ENCODE results near the gene PIGB. TPM values are rescaled to one million over a fixed set of nuclear protein-coding genes. Genes with fewer than 3 reads are reported as not detected.
"Not testable (repeated sequence)": the region's sequence is repeated elsewhere in the genome, so short reads cannot be mapped to it uniquely, and the experiment has no call there.

Gene PIGB
- total RNA-seq, 1 experiment from 2014 or later: 12.8 TPM

DNA sequence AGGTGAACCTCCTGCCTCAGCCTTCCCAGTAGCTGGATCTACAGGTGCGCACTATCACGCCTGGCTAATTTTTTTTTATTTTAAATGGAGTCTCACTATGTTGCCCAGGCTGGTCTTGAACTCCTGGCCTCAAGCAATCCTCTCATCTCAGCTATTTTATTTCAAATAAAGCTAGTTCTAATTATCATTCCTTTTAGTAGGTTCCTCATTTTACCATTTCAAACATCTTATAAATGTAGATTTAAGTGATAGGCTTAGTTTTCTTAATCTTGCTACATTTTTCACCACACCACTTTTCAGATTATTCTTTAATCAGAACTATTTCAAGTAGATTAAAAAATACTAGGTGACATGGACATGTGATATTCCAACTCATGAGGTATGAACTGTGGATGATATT, 30.3 kb downstream of the PIGB start:
- H3K9me3 ChIP-seq: no peaks in the 10 kb centered on the region
- H3K27me3 ChIP-seq: no peaks in the 10 kb centered on the region
- no peak overlapping the region for H3K4me3 ChIP-seq
- peaks cover 10% of the 10 kb centered on the region for H3K36me3 ChIP-seq
- DNase-seq: no peak

DNA sequence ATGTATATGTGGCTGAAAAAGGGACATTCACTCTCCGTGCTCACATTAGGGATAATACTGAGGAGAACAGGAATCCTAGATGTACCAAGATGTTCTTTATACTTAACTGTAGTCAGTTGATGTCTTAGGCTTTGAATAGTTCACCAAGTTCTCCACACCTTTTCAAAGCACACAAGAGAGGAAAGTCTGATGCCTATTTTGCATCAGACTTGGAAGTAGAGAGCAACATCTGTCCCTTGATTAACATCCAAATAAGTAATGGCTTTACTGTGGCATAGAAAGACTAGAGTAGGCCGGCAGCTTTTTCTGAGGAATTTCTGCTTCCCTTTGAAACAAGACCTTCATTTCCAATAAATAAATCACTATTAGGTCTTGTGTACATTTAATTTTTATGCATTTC, 34.0 kb downstream of the PIGB start:
- DNase-seq: no peak
- no peaks in the 10 kb centered on the region for H3K27me3 ChIP-seq
- H3K9me3 ChIP-seq: no peaks in the 10 kb centered on the region
- H3K36me3 ChIP-seq: peaks cover 8% of the 10 kb centered on the region
- no peak overlapping the region for H3K4me3 ChIP-seq

DNA sequence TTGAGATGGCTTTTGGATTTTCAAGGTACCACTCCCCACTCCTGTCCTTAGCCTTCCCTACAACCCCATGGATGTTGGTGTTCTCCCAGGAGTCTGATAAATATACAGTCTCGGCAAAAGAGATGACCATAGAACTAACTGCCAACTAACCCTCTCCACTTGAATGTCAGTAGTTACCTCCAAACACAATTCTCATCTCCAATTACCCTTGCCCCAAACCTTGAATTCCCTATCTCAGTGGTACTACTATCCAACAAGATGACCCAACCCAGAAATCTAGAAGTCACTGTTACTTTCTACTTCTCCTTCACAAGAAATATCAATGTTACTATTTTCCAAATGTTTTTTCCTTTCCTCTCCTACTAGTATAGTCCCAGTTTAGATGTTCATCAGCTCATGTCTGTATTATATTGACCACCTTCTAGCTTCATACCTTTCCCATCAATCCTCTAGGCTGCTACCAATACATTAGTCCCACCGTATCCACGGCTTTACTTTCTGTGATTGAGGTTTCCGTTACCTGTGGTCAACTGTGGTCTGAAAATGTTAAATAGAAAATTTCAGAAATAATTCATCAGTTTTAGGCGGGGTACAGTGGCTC, 38.1 kb downstream of the PIGB start:
- Histone ChIP-seq H3K9me3 (no peaks in the 10 kb centered on the region), H3K27me3 (no peaks in the 10 kb centered on the region), H3K4me3 (no peak overlapping the region), H3K36me3 (peaks cover 3% of the 10 kb centered on the region)
- DNase-seq: no peak

DNA sequence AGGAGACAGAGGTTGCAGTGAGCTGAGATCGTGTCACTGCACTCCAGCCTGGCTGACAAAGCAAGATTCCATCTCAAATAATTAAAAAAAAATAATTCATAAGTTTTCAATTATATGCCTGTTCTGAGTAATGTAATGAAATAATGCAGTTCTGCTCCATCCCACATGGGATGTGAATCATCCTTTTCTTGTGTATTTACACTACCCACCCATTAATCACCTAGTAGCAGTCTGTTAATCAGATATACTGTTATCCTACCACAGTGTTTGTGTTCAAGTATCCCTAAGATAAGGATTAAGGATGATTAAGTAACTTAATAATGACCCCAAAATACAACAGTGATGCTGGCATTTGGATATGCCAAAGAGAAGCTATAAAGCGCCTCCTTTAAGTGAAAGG, 38.8 kb downstream of the PIGB start:
- Histone ChIP-seq H3K9me3 (no peaks in the 10 kb centered on the region), H3K4me3 (no peak overlapping the region), H3K27me3 (no peaks in the 10 kb centered on the region), H3K36me3 (peaks cover 3% of the 10 kb centered on the region)
- DNase-seq: no peak

DNA sequence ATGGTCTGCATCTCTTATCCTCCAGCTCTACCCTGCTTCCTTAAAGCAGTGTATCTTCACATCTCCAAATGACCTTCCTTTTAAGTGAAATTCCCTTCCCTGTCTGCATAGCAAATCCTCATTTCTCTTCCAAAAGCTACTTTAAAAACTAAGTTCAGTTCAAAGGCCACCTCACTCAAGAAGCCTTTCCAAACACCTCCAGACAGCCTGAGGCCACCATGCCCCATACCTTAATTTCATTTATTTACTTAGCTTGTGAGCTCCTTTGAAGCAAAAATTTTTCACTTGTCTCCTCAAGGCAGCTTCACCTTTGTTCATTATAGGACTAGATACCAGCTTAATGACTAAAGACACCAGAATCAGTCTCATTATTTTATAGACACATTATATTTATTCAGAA, 39.4 kb downstream of the PIGB start:
- no peaks in the 10 kb centered on the region for H3K36me3 ChIP-seq
- no peaks in the 10 kb centered on the region for H3K27me3 ChIP-seq
- H3K9me3 ChIP-seq: no peaks in the 10 kb centered on the region
- H3K4me3 ChIP-seq: no peak overlapping the region
- no peak for DNase-seq

DNA sequence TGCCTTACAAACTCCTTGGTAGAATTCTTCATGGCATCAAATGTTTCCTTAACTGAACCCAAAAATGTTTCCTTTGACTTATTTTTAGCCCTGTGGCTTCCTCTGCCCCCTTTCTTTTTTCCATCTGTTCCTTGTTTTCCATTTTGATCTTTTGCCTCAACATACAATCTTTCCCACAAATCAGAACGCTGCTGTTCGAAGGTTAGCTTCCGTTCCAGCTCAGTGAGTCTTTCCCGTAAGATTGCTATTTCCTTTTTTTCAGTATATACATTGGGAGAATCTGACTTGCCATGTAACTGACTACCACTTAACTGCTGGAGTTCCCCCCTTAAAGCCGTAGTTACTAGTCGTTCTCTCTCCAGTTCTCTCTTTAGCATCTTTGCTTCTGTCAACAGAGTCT, 41.2 kb downstream of the PIGB start:
- Histone ChIP-seq H3K36me3 (no peaks in the 10 kb centered on the region), H3K4me3 (no peak overlapping the region), H3K9me3 (no peaks in the 10 kb centered on the region), H3K27me3 (no peaks in the 10 kb centered on the region)
- DNase-seq: no peak

DNA sequence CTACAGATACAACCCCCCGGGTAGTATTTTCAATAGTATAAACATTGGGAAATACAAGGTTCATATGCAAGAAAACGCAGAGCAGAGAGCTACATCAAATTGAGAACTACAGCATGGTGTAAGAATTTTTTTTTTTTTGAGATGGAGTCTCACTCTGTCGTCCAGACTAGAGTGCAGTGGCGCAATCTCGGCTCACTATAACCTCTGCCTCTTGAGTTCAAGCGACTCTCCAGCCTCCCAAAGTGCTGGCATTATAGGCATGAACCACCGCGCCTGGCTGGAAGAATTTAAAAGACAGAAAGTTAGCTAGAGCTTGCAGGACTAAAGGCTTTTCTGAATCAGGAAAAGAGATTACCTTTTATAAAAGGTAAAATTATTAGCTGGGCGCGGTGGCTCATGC, 42.0 kb downstream of the PIGB start:
- Histone ChIP-seq H3K36me3 (no peaks in the 10 kb centered on the region), H3K27me3 (no peaks in the 10 kb centered on the region), H3K9me3 (no peaks in the 10 kb centered on the region), H3K4me3 (no peak overlapping the region)
- no peak for DNase-seq

DNA sequence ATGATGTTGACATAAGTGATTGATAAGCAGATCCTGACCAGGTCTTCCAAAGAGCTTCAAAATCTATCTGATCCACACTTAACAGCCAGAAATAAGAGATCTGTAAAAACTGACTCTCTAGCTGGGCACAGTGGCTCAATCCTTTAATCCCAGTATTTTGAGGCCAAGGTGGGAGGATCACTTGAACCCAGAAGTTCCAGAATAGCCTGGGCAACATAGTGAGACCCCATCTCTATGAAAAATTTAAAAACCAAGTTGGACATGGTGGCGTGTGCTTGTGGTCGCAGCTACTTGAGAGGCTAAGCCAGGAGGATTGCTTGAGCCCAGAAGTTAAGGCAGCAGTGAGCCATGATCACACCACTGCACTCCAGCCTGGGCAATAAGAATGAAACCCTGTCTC, 43.6 kb downstream of the PIGB start:
- DNase-seq: no peak
- Histone ChIP-seq H3K36me3 (no peaks in the 10 kb centered on the region), H3K27me3 (no peaks in the 10 kb centered on the region), H3K9me3 (no peaks in the 10 kb centered on the region), H3K4me3 (no peak overlapping the region)

DNA sequence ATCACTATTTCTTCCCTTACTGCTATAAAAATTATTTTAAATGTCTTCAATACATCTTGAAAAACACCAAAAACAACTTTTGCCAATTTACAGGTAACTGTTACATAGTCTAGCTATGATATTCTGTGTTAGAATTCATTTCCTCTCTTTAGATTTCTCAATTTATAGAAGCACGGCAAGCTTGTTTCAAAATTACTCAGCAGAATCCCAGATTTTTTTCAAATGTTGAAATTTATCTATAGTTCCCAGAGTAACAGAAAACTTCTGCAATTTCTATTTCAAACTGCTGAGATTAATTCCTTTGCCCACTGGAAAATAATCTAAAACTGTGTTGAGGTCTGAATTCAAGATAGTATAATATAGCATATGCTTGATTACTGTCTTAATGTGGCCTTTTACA, 48.0 kb downstream of the PIGB start:
- Histone ChIP-seq H3K4me3 (no peak overlapping the region), H3K9me3 (no peaks in the 10 kb centered on the region), H3K27me3 (no peaks in the 10 kb centered on the region), H3K36me3 (no peaks in the 10 kb centered on the region)
- no peak for DNase-seq

DNA sequence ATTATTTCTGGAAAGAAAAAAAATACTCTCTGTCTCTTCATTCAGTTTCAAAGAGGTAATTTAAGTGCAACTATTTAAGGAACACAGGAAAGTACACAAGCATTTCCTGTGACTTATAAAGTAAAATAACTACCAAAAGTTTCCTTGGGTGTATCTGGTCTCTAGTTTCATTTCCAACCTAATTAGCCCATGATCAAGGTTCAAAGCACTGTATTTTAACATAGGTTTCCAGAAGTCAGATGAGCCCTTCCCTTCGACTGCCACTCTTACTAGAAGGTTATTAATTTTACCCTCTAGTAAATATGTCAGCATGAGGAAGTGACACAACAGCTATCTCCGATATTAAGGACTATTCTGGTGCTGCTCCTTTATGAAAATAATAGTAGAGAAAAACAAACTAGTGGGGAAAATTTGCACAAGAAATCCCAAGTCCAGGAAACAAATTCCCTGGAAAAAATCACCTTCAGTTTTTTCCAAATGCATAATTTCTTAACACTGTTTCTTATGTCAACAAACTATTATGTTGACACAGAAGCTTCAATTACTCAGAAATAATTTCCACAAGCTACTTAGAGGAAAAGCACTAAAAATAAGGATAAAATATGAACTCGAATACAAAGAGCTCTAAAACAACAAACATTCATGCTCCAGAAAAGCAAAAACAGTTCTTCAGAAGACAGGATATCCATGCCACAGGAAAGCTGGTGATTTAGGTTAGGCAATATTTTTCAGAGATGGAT, 53.8 kb downstream of the PIGB start:
- Histone ChIP-seq H3K36me3 (no peaks in the 10 kb centered on the region), H3K9me3 (no peaks in the 10 kb centered on the region), H3K4me3 (no peak overlapping the region), H3K27me3 (no peaks in the 10 kb centered on the region)
- no peak for DNase-seq

DNA sequence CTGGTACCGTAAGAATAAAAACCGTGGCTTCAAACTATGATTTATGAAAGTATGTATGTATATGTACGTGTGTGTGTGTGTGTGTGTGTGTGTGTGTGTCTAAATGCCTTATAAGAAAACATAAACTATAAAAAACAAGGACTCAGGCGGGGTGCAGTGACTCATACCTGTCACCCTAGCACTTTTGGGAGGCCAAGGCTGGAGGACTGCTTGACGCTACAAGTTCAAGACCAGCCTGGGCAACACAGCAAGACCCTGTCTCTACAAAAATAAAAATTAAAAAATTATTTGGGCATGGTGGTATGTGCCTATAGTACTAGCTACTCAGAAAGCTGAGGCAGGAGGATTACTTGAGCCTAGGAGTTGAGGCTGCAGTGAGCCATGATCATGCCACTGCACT, 60.1 kb downstream of the PIGB start:
- Histone ChIP-seq H3K36me3 (peaks cover 2% of the 10 kb centered on the region), H3K4me3 (no peak overlapping the region), H3K27me3 (no peaks in the 10 kb centered on the region), H3K9me3 (no peaks in the 10 kb centered on the region)
- no peak for DNase-seq

DNA sequence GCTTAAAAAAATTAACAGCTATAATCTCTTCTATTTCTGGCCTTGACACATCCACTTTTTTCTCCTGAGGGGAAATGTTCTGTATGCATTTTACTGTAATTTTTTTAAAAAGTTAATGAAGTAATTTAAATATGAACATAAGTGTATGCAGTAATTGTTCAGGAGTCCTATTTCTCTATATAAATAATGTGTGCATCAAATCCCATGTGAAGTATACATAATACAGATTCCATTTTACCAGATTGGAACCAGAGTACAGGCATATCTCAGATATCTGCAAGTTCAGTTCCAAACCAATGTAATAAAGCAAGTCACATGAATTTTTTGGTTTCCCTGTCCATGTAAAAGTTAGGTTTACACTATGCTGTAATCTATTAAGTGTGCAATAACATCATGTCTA, 62.6 kb downstream of the PIGB start:
- no peaks in the 10 kb centered on the region for H3K9me3 ChIP-seq
- H3K27me3 ChIP-seq: no peaks in the 10 kb centered on the region
- DNase-seq: no peak
- H3K36me3 ChIP-seq: peaks cover 4% of the 10 kb centered on the region
- H3K4me3 ChIP-seq: no peak overlapping the region

DNA sequence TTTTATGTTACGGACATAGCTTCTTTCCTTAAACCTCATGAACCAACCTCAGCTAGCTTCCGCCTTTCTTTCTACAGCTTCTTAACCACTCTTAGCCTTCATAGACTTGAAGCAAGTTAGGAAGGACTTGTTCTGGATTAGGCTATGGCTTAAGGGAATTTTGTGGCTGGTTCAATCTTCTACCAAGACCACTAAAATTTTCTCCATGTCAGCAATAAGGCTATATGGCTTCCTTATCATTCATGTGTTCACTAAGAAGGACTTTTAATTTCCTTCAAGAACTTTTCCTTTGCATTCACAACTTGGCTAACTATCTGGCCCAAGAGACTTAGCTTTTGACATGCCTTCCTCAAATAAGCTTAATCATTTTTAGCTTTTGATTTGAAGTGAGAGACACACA, 64.7 kb downstream of the PIGB start:
- Histone ChIP-seq H3K9me3 (no peaks in the 10 kb centered on the region), H3K36me3 (peaks cover 4% of the 10 kb centered on the region), H3K4me3 (no peak overlapping the region), H3K27me3 (no peaks in the 10 kb centered on the region)
- no peak for DNase-seq

DNA sequence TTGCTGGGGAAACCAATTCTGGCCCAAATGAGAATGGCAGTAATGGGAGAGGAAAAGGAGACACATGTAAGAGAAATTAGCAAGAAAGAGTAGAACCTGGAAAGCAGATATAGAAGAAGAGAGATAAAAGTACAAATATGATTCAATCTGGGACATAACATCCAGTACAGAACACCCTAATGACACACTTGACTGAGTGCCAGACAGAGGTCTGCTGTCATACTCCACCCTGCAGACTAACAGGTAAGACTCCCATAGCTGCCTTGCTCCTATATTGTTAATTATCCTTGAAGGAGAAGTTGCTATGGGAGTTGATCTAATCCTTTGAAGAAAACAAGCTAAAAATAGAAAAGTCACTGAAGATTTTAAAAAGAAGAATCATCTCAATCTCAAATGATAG, 68.0 kb downstream of the PIGB start:
- Histone ChIP-seq H3K27me3 (no peaks in the 10 kb centered on the region), H3K36me3 (peaks cover 4% of the 10 kb centered on the region), H3K4me3 (no peak overlapping the region), H3K9me3 (no peaks in the 10 kb centered on the region)
- DNase-seq: no peak

DNA sequence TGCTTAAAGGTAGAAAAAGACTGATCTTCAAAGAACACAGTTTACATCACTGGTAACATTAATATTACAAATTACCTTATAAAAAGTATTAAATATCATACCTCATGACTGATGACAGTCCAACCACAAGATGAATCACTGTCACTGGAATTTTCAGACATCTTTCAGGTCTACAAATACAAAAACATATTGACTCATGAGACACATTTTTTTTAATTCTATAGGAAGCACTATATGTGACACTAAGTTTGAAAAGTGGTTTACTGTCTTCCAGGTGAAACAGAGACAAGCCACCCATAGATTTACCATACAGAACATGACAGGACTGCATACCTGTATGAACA, 70.2 kb downstream of the PIGB start:
- Histone ChIP-seq H3K27me3 (no peaks in the 10 kb centered on the region), H3K4me3 (no peak overlapping the region)
- DNase-seq: no peak

DNA sequence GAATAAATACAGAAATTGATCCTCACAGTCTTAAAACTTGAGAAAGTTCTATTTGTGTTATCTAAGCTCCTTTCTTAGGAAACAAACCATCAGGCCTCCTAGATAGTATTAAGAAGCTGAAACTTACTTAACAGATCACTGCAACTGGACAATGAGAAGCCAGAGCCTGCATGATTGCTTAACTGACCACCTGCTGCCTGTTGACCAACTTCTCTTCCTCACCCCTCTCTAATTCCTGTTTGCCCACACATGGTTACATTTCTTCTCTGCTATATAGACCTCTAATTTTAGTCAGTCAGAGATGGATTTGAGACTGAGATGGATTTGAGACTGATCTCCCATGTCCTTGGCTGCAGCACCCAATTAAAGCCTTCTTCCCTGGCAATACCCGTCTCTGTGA, 75.7 kb downstream of the PIGB start:
- Histone ChIP-seq H3K4me3 (no peak overlapping the region), H3K36me3 (no peaks in the 10 kb centered on the region), H3K27me3 (no peaks in the 10 kb centered on the region), H3K9me3 (peaks cover 4% of the 10 kb centered on the region; the same call in 1 of the 2 replicates)
- no peak for DNase-seq

More for the DNA sequence above, 70.2 kb downstream of the PIGB start:
- H3K36me3 ChIP-seq: peaks cover 2% of the 10 kb centered on the region; the same call in 1 of the 2 replicates
- no peaks in the 10 kb centered on the region for H3K9me3 ChIP-seq

DNA sequence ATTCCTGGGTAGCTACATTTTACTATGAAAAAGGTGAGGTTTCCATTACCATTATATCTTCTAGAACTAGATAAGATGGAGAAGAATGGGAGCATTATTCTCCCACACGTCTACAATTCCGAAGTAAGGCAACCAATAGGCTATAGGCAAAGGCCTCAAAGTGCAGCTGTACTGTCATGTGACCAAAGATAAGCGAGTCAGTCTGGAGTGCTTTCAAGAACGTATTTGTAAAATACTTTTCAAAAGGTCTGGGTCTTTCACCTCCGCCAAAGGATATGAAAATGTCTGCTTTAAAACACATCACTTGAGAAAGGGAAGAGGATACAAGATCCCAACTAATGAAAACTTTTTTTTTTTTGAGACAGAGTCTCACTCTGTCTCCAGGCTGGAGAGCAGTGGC, 79.2 kb downstream of the PIGB start:
- no peaks in the 10 kb centered on the region for H3K27me3 ChIP-seq
- H3K36me3 ChIP-seq: no peaks in the 10 kb centered on the region
- peaks cover 4% of the 10 kb centered on the region; the same call in 1 of the 2 replicates for H3K9me3 ChIP-seq
- DNase-seq: no peak
- no peak overlapping the region for H3K4me3 ChIP-seq

DNA sequence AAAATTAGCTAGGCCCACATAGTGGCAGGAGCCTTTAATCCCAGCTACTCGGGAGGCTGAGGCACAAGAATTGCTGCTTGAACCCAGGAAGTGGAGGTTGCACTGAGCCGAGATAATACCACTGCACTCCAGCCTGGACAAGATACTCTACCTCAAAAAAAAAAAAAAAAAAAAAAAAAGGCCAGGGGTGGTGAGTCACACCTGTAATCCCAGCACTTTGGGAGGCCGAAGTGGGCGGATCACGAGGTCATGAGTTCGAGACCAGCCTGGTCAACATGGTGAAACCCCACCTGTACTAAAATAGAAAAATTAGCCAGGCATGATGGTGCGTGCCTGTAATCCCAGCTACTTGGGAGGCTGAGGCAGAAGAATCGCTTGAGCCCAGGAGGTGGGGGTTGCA, 81.0 kb downstream of the PIGB start:
- H3K9me3 ChIP-seq, H3K27me3 ChIP-seq, DNase-seq, H3K4me3 ChIP-seq, H3K36me3 ChIP-seq: not testable (repeated sequence)
